ENCODE measurements around the gene GPBAR1. TPM values are rescaled to one million over a fixed set of nuclear protein-coding genes. Genes with fewer than 3 reads are reported as not detected.

GPBAR1 gene
- total RNA-seq, 1 experiment from 2014 or later = 0.20 TPM

- no peak for TF ChIP-seq JAZF1 (CRISPR knock-in tag; IDR thresholded peaks at IDR 0.05)
- TF ChIP-seq TEAD1 (CRISPR knock-in tag; IDR thresholded peaks at IDR 0.05) = no peak
- no peak for TF ChIP-seq MYBL2 (CRISPR knock-in tag; IDR thresholded peaks at IDR 0.05)
- TF ChIP-seq, protein P1, sequence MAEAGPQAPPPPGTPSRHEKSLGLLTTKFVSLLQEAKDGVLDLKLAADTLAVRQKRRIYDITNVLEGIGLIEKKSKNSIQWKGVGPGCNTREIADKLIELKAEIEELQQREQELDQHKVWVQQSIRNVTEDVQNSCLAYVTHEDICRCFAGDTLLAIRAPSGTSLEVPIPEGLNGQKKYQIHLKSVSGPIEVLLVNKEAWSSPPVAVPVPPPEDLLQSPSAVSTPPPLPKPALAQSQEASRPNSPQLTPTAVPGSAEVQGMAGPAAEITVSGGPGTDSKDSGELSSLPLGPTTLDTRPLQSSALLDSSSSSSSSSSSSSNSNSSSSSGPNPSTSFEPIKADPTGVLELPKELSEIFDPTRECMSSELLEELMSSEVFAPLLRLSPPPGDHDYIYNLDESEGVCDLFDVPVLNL (CRISPR knock-in tag; IDR thresholded peaks at IDR 0.05; ENCODE audit: borderline replicate concordance, low read depth) = no peak
- no peak for TF ChIP-seq ATF3 (CRISPR knock-in tag; conservative IDR thresholded peaks at IDR 0.05)
- TF ChIP-seq, protein P2, sequence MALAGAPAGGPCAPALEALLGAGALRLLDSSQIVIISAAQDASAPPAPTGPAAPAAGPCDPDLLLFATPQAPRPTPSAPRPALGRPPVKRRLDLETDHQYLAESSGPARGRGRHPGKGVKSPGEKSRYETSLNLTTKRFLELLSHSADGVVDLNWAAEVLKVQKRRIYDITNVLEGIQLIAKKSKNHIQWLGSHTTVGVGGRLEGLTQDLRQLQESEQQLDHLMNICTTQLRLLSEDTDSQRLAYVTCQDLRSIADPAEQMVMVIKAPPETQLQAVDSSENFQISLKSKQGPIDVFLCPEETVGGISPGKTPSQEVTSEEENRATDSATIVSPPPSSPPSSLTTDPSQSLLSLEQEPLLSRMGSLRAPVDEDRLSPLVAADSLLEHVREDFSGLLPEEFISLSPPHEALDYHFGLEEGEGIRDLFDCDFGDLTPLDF (CRISPR knock-in tag; IDR thresholded peaks at IDR 0.05) = no peak
- TF ChIP-seq, protein P3, sequence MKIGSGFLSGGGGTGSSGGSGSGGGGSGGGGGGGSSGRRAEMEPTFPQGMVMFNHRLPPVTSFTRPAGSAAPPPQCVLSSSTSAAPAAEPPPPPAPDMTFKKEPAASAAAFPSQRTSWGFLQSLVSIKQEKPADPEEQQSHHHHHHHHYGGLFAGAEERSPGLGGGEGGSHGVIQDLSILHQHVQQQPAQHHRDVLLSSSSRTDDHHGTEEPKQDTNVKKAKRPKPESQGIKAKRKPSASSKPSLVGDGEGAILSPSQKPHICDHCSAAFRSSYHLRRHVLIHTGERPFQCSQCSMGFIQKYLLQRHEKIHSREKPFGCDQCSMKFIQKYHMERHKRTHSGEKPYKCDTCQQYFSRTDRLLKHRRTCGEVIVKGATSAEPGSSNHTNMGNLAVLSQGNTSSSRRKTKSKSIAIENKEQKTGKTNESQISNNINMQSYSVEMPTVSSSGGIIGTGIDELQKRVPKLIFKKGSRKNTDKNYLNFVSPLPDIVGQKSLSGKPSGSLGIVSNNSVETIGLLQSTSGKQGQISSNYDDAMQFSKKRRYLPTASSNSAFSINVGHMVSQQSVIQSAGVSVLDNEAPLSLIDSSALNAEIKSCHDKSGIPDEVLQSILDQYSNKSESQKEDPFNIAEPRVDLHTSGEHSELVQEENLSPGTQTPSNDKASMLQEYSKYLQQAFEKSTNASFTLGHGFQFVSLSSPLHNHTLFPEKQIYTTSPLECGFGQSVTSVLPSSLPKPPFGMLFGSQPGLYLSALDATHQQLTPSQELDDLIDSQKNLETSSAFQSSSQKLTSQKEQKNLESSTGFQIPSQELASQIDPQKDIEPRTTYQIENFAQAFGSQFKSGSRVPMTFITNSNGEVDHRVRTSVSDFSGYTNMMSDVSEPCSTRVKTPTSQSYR (CRISPR knock-in tag; IDR thresholded peaks at IDR 0.05) = no peak
- no peak for TF ChIP-seq TP53 (CRISPR knock-in tag; IDR thresholded peaks at IDR 0.05)
- H3K4me1 Mint-ChIP-seq = no peaks in the 10 kb centered on the region
- POLR2A ChIA-PET = no interaction called here
- no peak for DNase-seq (ENCODE audit: low spot score)
- H3K9me3 Mint-ChIP-seq = no peaks in the 10 kb centered on the region
- no peak overlapping the region for H3K27ac Mint-ChIP-seq
- ATAC-seq = no peak
- H3K27me3 Mint-ChIP-seq (ENCODE audit: low read depth) = no peaks in the 10 kb centered on the region
- peaks cover 89% of the 10 kb centered on the region for H3K36me3 Mint-ChIP-seq
- CTCF ChIA-PET = no interaction called here
- H3K4me3 Mint-ChIP-seq = no peak overlapping the region
Measured at GRCh38 chr2:218244665-218245064, 16.1 kb upstream of the GPBAR1 start.

- peaks cover 89% of the 10 kb centered on the region for H3K36me3 Mint-ChIP-seq
- H3K4me1 Mint-ChIP-seq = no peaks in the 10 kb centered on the region
- ATAC-seq (no peak), DNase-seq (ENCODE audit: low spot score) (no peak)
- CTCF ChIA-PET = no interaction called here
- no peaks in the 10 kb centered on the region for H3K27me3 Mint-ChIP-seq (ENCODE audit: low read depth)
- H3K9me3 Mint-ChIP-seq = no peaks in the 10 kb centered on the region
- POLR2A ChIA-PET = no interaction called here
- no peak overlapping the region for H3K4me3 Mint-ChIP-seq
- H3K27ac Mint-ChIP-seq = no peak overlapping the region
- no peak for TF ChIP-seq FOXP4 (CRISPR knock-in tag; IDR thresholded peaks at IDR 0.05)
- TF ChIP-seq SP1 (CRISPR knock-in tag; conservative IDR thresholded peaks at IDR 0.05) = no peak
- TF ChIP-seq KAT7 (CRISPR knock-in tag; IDR thresholded peaks at IDR 0.05; ENCODE audit: borderline replicate concordance) = no peak
- no peak for TF ChIP-seq PRDM15 (CRISPR knock-in tag; IDR thresholded peaks at IDR 0.05)
- no peak for TF ChIP-seq RELA (CRISPR knock-in tag; IDR thresholded peaks at IDR 0.05; ENCODE audit: borderline replicate concordance)
- no peak for TF ChIP-seq ZNF512 (CRISPR knock-in tag; IDR thresholded peaks at IDR 0.05; ENCODE audit: borderline replicate concordance)
- no peak for TF ChIP-seq NR1H2 (CRISPR knock-in tag; IDR thresholded peaks at IDR 0.05)
- TF ChIP-seq ATF1 (CRISPR knock-in tag; IDR thresholded peaks at IDR 0.05) = no peak
- TF ChIP-seq FOXK1 (CRISPR knock-in tag; IDR thresholded peaks at IDR 0.05) = no peak
- TF ChIP-seq, protein P4, sequence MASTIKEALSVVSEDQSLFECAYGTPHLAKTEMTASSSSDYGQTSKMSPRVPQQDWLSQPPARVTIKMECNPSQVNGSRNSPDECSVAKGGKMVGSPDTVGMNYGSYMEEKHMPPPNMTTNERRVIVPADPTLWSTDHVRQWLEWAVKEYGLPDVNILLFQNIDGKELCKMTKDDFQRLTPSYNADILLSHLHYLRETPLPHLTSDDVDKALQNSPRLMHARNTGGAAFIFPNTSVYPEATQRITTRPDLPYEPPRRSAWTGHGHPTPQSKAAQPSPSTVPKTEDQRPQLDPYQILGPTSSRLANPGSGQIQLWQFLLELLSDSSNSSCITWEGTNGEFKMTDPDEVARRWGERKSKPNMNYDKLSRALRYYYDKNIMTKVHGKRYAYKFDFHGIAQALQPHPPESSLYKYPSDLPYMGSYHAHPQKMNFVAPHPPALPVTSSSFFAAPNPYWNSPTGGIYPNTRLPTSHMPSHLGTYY (CRISPR knock-in tag; IDR thresholded peaks at IDR 0.05) = no peak
- TF ChIP-seq IRF1 (CRISPR knock-in tag; IDR thresholded peaks at IDR 0.05) = no peak
- no peak for TF ChIP-seq GABPB1 (CRISPR knock-in tag; IDR thresholded peaks at IDR 0.05)
- TF ChIP-seq ZNF396 (CRISPR knock-in tag; IDR thresholded peaks at IDR 0.05; ENCODE audit: borderline replicate concordance) = no peak
Measured at GRCh38 chr2:218245214-218245613, 15.6 kb upstream of the GPBAR1 start.
